Measurements from ENCODE around the gene SERTAD2.

Gene SERTAD2

GRCh38 chr2:64672708-64673107 lies 19.0 kb upstream of the SERTAD2 start:
- DNase-seq, result no peak

GRCh38 chr2:64670047-64670446 lies 16.3 kb upstream of the SERTAD2 start:
- DNase-seq, result no peak

- DNase-seq, result no peak
Measured at GRCh38 chr2:64669288-64669687, 15.6 kb upstream of the SERTAD2 start.

- DNase-seq, result no peak
Measured at GRCh38 chr2:64668542-64668941, 14.8 kb upstream of the SERTAD2 start.

- DNase-seq, result no peak
Measured at GRCh38 chr2:64667535-64667934, 13.8 kb upstream of the SERTAD2 start.

- DNase-seq, result no peak
Measured at GRCh38 chr2:64666810-64667438, 13.2 kb upstream of the SERTAD2 start.

- no peak for DNase-seq
Measured at GRCh38 chr2:64665709-64666108, 12.0 kb upstream of the SERTAD2 start.

GRCh38 chr2:64663402-64663801 lies 9.7 kb upstream of the SERTAD2 start:
- no peak for DNase-seq

GRCh38 chr2:64661741-64662169 lies 8.0 kb upstream of the SERTAD2 start:
- no peak for DNase-seq

GRCh38 chr2:64659252-64659651 lies 5.5 kb upstream of the SERTAD2 start:
- no peak for DNase-seq

GRCh38 chr2:64658269-64658668 lies 4.6 kb upstream of the SERTAD2 start:
- DNase-seq, result no peak

- no peak for DNase-seq
Measured at GRCh38 chr2:64657411-64657810, 3.7 kb upstream of the SERTAD2 start.

- no peak for DNase-seq
Measured at GRCh38 chr2:64656379-64656778, 2.7 kb upstream of the SERTAD2 start.

GRCh38 chr2:64655873-64656272 lies 2.2 kb upstream of the SERTAD2 start:
- DNase-seq, result peak; percentile 38

- peak; percentile 64 for DNase-seq
Measured at GRCh38 chr2:64655018-64655664, 1.4 kb upstream of the SERTAD2 start.

- DNase-seq, result peak; percentile 72
Measured at GRCh38 chr2:64654063-64654811, 524 bp upstream of the SERTAD2 start.

- peak; percentile 50 for DNase-seq
Measured at GRCh38 chr2:64652231-64653108, 1.2 kb downstream of the SERTAD2 start.

- no peak for DNase-seq
Measured at GRCh38 chr2:64651590-64651989, 2.1 kb downstream of the SERTAD2 start.

- DNase-seq, result no peak
Measured at GRCh38 chr2:64650722-64651338, 2.9 kb downstream of the SERTAD2 start.

GRCh38 chr2:64650296-64650695 lies 3.4 kb downstream of the SERTAD2 start:
- DNase-seq, result no peak

- no peak for DNase-seq
Measured at GRCh38 chr2:64649626-64650025, 4.1 kb downstream of the SERTAD2 start.

GRCh38 chr2:64649013-64649484 lies 4.7 kb downstream of the SERTAD2 start:
- no peak for DNase-seq

Measured in activated CD4-positive, alpha-beta T cell treated with anti-CD3 and anti-CD28 coated beads for 48 hours (primary cell).